GM21423 (cell line): ENCODE measurements around the gene SCAF8.
A peak's percentile ranks its signal among the peaks of the same experiment; 100 is the strongest.
"Not testable (repeated sequence)": the region's sequence is repeated elsewhere in the genome, so short reads cannot be mapped to it uniquely, and the experiment has no call there.

Source experiments
- ATAC-seq: cut with Tn5 transposase; IDR thresholded peaks from one replicate; pipeline ENCODE4 v1.9.1; 2021; ENCODE audit warnings: mild to moderate bottlenecking, moderate library complexity; ENCODE audit not compliant: unreplicated experiment

The SCAF8 gene

GRCh38 chr6:154733183-154733625 lies at the start of gene SCAF8:
SCAF8 (plus strand) TSS chr6:154733416; CDS start chr6:154733901, 485 bp downstream.
- ATAC-seq, result peak; percentile 80

- ATAC-seq, result peak; percentile 96
These were observed 49.3 kb upstream of the SCAF8 start for GRCh38 chr6:154683756-154684523.

GRCh38 chr6:154686162-154686561 lies 47.1 kb upstream of the SCAF8 start:
- ATAC-seq, result no peak

GRCh38 chr6:154689493-154690255 lies 43.5 kb upstream of the SCAF8 start:
- no peak for ATAC-seq

GRCh38 chr6:154690857-154691256 lies 42.4 kb upstream of the SCAF8 start:
- no peak for ATAC-seq

- ATAC-seq, result no peak
These were observed 36.6 kb upstream of the SCAF8 start for GRCh38 chr6:154696661-154697060.

GRCh38 chr6:154703124-154703523 lies 30.1 kb upstream of the SCAF8 start:
- ATAC-seq, result no peak

GRCh38 chr6:154705471-154706113 lies 27.6 kb upstream of the SCAF8 start:
- ATAC-seq, result no peak

- no peak for ATAC-seq
These were observed 26.8 kb upstream of the SCAF8 start for GRCh38 chr6:154706389-154706788.

GRCh38 chr6:154709621-154710020 lies 23.6 kb upstream of the SCAF8 start:
- ATAC-seq, result no peak

- ATAC-seq, result no peak
These were observed 22.5 kb upstream of the SCAF8 start for GRCh38 chr6:154710689-154711088.

GRCh38 chr6:154715446-154715845 lies 17.8 kb upstream of the SCAF8 start:
- no peak for ATAC-seq

GRCh38 chr6:154716350-154716749 lies 16.9 kb upstream of the SCAF8 start:
- ATAC-seq, result not testable (repeated sequence)

- no peak for ATAC-seq
These were observed 13.8 kb upstream of the SCAF8 start for GRCh38 chr6:154719433-154719832.

- no peak for ATAC-seq
These were observed 13.4 kb upstream of the SCAF8 start for GRCh38 chr6:154719854-154720253.

GRCh38 chr6:154721460-154721859 lies 11.8 kb upstream of the SCAF8 start:
- no peak for ATAC-seq

GRCh38 chr6:154726887-154727286 lies 6.3 kb upstream of the SCAF8 start:
- ATAC-seq, result no peak

GRCh38 chr6:154731296-154732218 lies 1.7 kb upstream of the SCAF8 start:
- ATAC-seq, result no peak

GRCh38 chr6:154732538-154733182 lies 556 bp upstream of the SCAF8 start:
- ATAC-seq, result no peak
